ENCODE data around the gene SMYD3.

The SMYD3 gene

DNA sequence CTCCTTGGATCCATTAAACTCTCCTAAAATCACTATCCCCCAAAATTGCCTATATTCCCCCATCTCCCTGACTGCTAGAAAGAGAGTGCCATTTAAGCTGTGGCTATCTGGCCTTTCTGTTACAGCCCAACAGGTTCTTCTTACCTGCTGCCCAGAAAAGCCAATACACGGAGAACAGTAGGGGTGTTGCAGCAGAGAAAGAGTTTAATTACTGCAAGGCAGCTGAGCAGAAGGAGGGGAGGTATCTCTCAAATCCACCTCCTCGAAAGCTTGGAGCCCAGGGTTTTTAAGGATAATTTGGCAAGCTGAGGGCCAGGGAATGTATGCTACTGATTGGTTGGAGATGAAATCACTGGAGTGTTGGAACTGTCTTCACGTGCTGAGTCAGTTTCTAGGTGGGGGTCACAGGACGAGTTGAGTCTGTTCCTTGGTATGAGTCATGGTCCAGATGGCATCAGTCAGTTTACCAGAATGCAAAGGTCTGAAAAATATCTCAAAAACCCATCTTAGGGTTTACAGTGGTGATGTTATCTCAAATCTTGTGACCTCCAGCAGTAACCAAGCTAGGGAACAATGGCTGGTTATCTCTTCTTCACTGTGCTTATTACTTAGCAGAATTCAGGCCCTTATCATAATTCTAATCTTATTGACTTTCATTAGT is 89.8 kb downstream of the SMYD3 start:
- no peak overlapping the region for H3K4me3 ChIP-seq (ENCODE audit: low read depth, low read length)
- TF ChIP-seq, protein P1, sequence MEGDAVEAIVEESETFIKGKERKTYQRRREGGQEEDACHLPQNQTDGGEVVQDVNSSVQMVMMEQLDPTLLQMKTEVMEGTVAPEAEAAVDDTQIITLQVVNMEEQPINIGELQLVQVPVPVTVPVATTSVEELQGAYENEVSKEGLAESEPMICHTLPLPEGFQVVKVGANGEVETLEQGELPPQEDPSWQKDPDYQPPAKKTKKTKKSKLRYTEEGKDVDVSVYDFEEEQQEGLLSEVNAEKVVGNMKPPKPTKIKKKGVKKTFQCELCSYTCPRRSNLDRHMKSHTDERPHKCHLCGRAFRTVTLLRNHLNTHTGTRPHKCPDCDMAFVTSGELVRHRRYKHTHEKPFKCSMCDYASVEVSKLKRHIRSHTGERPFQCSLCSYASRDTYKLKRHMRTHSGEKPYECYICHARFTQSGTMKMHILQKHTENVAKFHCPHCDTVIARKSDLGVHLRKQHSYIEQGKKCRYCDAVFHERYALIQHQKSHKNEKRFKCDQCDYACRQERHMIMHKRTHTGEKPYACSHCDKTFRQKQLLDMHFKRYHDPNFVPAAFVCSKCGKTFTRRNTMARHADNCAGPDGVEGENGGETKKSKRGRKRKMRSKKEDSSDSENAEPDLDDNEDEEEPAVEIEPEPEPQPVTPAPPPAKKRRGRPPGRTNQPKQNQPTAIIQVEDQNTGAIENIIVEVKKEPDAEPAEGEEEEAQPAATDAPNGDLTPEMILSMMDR (IDR thresholded peaks at IDR 0.05; ENCODE audit: insufficient read depth, low read depth, low read length, missing control alignments): no peak
- DNase-seq (ENCODE audit: low read depth): no peak

GRCh38 chr1:246416261-246416660 is 90.8 kb downstream of the SMYD3 start:
- TF ChIP-seq, protein P1 (IDR thresholded peaks at IDR 0.05; ENCODE audit: insufficient read depth, low read depth, low read length, missing control alignments): no peak
- DNase-seq (ENCODE audit: low read depth): no peak
- no peak overlapping the region for H3K4me3 ChIP-seq (ENCODE audit: low read depth, low read length)

DNA sequence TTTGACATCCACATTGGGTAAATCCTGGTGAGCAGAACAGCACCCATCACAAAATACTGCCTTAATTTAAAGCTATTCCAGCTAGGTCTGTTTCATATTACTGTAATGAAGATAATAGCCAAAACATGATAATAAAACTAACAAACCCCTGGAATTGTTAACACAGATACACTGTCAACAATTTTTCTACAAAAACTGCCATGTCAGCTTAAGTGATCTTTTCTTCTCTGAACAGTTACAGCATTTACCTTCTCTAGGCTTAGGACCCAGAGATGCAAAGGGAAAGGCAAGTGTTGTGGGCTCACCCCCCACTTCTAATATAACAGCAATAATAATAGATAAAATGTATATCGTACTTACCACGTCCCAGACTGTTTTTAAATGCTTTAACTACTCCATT is 92.1 kb downstream of the SMYD3 start:
- no peak overlapping the region for H3K4me3 ChIP-seq (ENCODE audit: low read depth, low read length)
- TF ChIP-seq, protein P1 (IDR thresholded peaks at IDR 0.05; ENCODE audit: insufficient read depth, low read depth, low read length, missing control alignments): no peak
- DNase-seq (ENCODE audit: low read depth): no peak

DNA sequence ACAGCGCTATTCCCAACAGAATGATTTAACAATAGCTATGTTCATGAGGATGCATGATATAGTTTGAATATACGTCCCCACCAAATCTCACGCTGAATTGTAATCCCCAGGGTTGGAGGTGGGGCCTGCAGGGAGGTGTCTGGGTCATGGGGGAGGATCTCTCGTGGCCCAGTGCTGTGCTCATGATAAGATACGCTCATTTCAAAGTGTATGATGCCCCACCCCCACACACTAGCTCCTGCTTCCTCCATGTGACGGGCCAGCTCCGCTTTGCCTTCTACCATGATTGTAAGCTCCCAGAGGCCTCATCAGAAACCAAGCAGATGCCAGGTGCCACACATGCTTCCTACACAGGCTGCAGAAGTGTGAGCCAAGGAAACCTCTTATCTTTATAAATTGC is 93.6 kb downstream of the SMYD3 start:
- DNase-seq (ENCODE audit: low read depth): no peak
- TF ChIP-seq, protein P1 (IDR thresholded peaks at IDR 0.05; ENCODE audit: insufficient read depth, low read depth, low read length, missing control alignments): no peak
- no peak overlapping the region for H3K4me3 ChIP-seq (ENCODE audit: low read depth, low read length)

DNA sequence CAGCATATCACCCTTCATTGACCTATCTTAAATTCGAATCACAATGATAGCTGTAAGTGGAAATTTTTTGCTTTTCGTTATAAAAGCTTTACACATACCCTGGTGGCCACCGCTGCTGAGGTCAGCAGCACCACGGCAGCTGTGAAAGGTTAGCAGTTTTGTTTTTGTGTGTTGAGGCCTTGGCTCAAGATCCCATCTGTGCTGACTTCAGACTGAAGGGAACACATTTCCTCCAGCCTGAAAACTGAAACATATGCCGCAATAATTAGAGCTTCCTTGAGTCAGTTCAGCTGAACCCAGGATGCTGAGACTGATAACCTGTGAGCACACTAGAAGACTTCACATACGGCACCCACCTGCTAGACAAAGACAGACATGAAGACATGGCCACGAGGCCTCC is 103.0 kb downstream of the SMYD3 start:
- TF ChIP-seq, protein P1 (IDR thresholded peaks at IDR 0.05; ENCODE audit: insufficient read depth, low read depth, low read length, missing control alignments): no peak
- no peak for DNase-seq (ENCODE audit: low read depth)
- H3K4me3 ChIP-seq (ENCODE audit: low read depth, low read length): no peak overlapping the region

DNA sequence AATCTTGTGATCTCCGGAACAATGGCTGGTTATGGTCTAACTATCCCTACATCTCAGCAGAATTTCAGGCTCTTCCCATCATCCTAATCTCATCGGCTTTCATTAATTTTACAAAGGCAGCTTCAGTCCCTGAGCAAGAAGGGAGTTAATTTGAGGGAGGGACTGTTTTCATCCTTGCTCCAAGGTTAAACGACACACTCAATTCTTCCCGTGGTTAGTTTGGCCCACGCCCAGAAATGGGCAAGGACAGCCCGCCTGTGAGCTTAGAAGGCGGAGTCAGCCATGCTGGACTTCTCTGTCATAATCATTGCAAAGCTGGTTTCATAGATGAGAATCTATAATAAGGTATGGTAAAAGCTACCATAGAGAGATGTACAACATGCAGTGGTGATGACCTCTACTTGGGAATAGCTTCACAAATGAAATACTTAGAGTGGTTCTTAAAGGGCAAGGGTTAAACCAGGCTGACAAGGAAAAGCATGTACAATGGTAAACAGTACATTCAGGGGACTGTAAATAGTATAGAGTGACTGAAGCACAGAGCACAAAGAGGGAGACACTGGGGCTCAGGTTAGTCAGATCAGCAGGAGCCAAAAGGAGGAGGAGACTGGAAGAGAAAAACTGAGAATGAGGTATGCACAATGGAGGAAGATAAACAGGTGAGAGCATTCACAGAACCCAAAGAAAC is 108.8 kb downstream of the SMYD3 start:
- TF ChIP-seq, protein P1 (IDR thresholded peaks at IDR 0.05; ENCODE audit: insufficient read depth, low read depth, low read length, missing control alignments): no peak
- H3K4me3 ChIP-seq (ENCODE audit: low read depth, low read length): no peak overlapping the region
- DNase-seq (ENCODE audit: low read depth): no peak
